ENCODE results near the gene SEC14L2. TPM values are rescaled to one million over a fixed set of nuclear protein-coding genes. Genes with fewer than 3 reads are reported as not detected.

SEC14L2 gene
- total RNA-seq, 1 donor from 2014 or later = 5.7 TPM

- Histone ChIP-seq H4K20me1 (ENCODE audit: low read depth) (no peaks in the 10 kb centered on the region), H3K4me3 (no peak overlapping the region), H3K27ac (no peak overlapping the region), H3K79me2 (ENCODE audit: low read depth) (no peaks in the 10 kb centered on the region), H3K4me1 (no peaks in the 10 kb centered on the region), H3K9ac (no peak overlapping the region), H3K9me3 (ENCODE audit: low read depth) (no peaks in the 10 kb centered on the region), H3K27me3 (no peaks in the 10 kb centered on the region), H3K36me3 (no peaks in the 10 kb centered on the region), H2AFZ (replicated peaks) (no peak overlapping the region), H3K4me2 (no peak overlapping the region), H3F3A (ENCODE audit: low read depth) (no peaks in the 10 kb centered on the region)
- DNase-seq (ENCODE audit: low spot score) = no peak
- peaks cover 8% of the 10 kb centered on the region for H3K27me3 Mint-ChIP-seq (ENCODE audit: insufficient read depth, low read depth)
- peaks cover 9% of the 10 kb centered on the region for H3K36me3 Mint-ChIP-seq
- H3K9me3 Mint-ChIP-seq = no peaks in the 10 kb centered on the region
- no peak overlapping the region for H3K27ac Mint-ChIP-seq
- TF ChIP-seq CTCF (IDR thresholded peaks at IDR 0.05) = no peak
- no peak for TF ChIP-seq EZH2phosphoT487 (IDR thresholded peaks at IDR 0.05)
- no peak overlapping the region for H3K4me3 Mint-ChIP-seq
- H3K4me1 Mint-ChIP-seq = peaks cover 13% of the 10 kb centered on the region
Measured at GRCh38 chr22:30371321-30371720, 25.5 kb upstream of the SEC14L2 start.

GRCh38 chr22:30371981-30372380 is 24.8 kb upstream of the SEC14L2 start:
- Mint-ChIP-seq H3K4me3 (no peak overlapping the region), H3K36me3 (peaks cover 7% of the 10 kb centered on the region), H3K4me1 (peaks cover 13% of the 10 kb centered on the region), H3K27ac (no peak overlapping the region), H3K9me3 (no peaks in the 10 kb centered on the region), H3K27me3 (ENCODE audit: insufficient read depth, low read depth) (peaks cover 10% of the 10 kb centered on the region)
- Histone ChIP-seq H3K4me2 (no peak overlapping the region), H3K27ac (no peak overlapping the region), H3K79me2 (ENCODE audit: low read depth) (no peaks in the 10 kb centered on the region), H3K4me3 (no peak overlapping the region), H3K9me3 (ENCODE audit: low read depth) (no peaks in the 10 kb centered on the region), H2AFZ (replicated peaks) (no peak overlapping the region), H3F3A (ENCODE audit: low read depth) (no peaks in the 10 kb centered on the region), H4K20me1 (ENCODE audit: low read depth) (no peaks in the 10 kb centered on the region), H3K36me3 (no peaks in the 10 kb centered on the region), H3K27me3 (no peaks in the 10 kb centered on the region), H3K4me1 (no peaks in the 10 kb centered on the region), H3K9ac (no peak overlapping the region)
- DNase-seq (ENCODE audit: low spot score) = no peak
- TF ChIP-seq EZH2phosphoT487 (IDR thresholded peaks at IDR 0.05) (no peak), EZH2 (IDR thresholded peaks at IDR 0.05) (no peak), CTCF (IDR thresholded peaks at IDR 0.05) (no peak)

- no peak overlapping the region for H2AFZ ChIP-seq (replicated peaks)
- H3K4me1 Mint-ChIP-seq = peaks cover 13% of the 10 kb centered on the region
- no peaks in the 10 kb centered on the region for H4K20me1 ChIP-seq (ENCODE audit: low read depth)
- no peak for DNase-seq (ENCODE audit: low spot score)
- no peaks in the 10 kb centered on the region for H3K4me1 ChIP-seq
- no peak overlapping the region for H3K4me2 ChIP-seq
- no peaks in the 10 kb centered on the region for H3F3A ChIP-seq (ENCODE audit: low read depth)
- no peak overlapping the region for H3K27ac Mint-ChIP-seq
- TF ChIP-seq CTCF (IDR thresholded peaks at IDR 0.05) (no peak), EZH2 (IDR thresholded peaks at IDR 0.05) (no peak), EZH2phosphoT487 (IDR thresholded peaks at IDR 0.05) (no peak)
- no peaks in the 10 kb centered on the region for H3K27me3 ChIP-seq
- H3K9me3 Mint-ChIP-seq = no peaks in the 10 kb centered on the region
- H3K79me2 ChIP-seq (ENCODE audit: low read depth) = no peaks in the 10 kb centered on the region
- H3K9me3 ChIP-seq (ENCODE audit: low read depth) = no peaks in the 10 kb centered on the region
- H3K36me3 ChIP-seq = no peaks in the 10 kb centered on the region
- H3K27me3 Mint-ChIP-seq (ENCODE audit: insufficient read depth, low read depth) = peaks cover 10% of the 10 kb centered on the region
- H3K4me3 ChIP-seq = no peak overlapping the region
- no peak overlapping the region for H3K4me3 Mint-ChIP-seq
- no peak overlapping the region for H3K27ac ChIP-seq
- H3K9ac ChIP-seq = no peak overlapping the region
- H3K36me3 Mint-ChIP-seq = peaks cover 8% of the 10 kb centered on the region
Measured at GRCh38 chr22:30372915-30373314, 23.9 kb upstream of the SEC14L2 start.
